K562 (cell line): ENCODE results near the gene RBMS3. TPM values are rescaled to one million over a fixed set of nuclear protein-coding genes. Genes with fewer than 3 reads are reported as not detected.

Source experiments
- ATAC-seq: fragments of 200-7000 bp; cut with Tn5 transposase; 3 replicates; pipeline ENCODE4 v1.9.1; 2020; ENCODE audit warnings: moderate library complexity
- BruUV-seq: library from RNA; stranded (reverse); fragments of 400-500 nt; replicated peaks from 2 replicates; lab custom pipeline; 2021; lab: Mats Ljungman, UMichigan
- CTCF ChIA-PET: fragments of 300-600 bp; formaldehyde crosslinking; extraction: SDS; loops from one replicate; lab custom pipeline; 2021; ENCODE audit warnings: low intra/inter-chr PET ratio; lab: Yijun Ruan, JAX
- POLR2A ChIA-PET: fragments of 300-600, 350-650 bp; sonication (Branson Sonifier 250); formaldehyde crosslinking; extraction: SDS; loops from one replicate; lab custom pipeline; 2021; ENCODE audit warnings: antibody characterized with exemption, inconsistent platforms; lab: Yijun Ruan, JAX
- DNase-seq, 4 experiments: peaks; one replicate each; pipeline versions ENCODE4 v3.0.0 to v3.0.0-alpha.2; 2011 to 2018; ENCODE audit warnings: low spot score in 3 of 4, mixed read lengths in 3 of 4; ENCODE audit errors: extremely low read depth in 1 of 4
- FAIRE-seq: peaks from 2 replicates; lab custom pipeline; 2011; peaks lifted over from hg19 to GRCh38; lab: Jason Lieb, UNC
- H2AFZ ChIP-seq: 2 replicates; pipeline ENCODE4 v1.6.0; 2011; ENCODE audit warnings: low read depth, low read length, control low read depth, inconsistent platforms
- H3K27ac ChIP-seq: fragments of 200-600 bp; 3 replicates; pipeline ENCODE4 v1.8.0; 2011; ENCODE audit warnings: low read depth, mild to moderate bottlenecking, control low read depth, inconsistent platforms, low read length, moderate library complexity, mixed read lengths; ENCODE audit errors: extremely low read depth
- H3K27me3 ChIP-seq, 2 experiments: fragments of 300-600 bp in 1 of 2; 2 replicates in 1 of 2; 3 replicates in 1 of 2; pipeline versions ENCODE4 v1.6.0 to v1.8.0; 2011; ENCODE audit warnings: inconsistent platforms in 2 of 2, low read length in 2 of 2, mild to moderate bottlenecking in 1 of 2, mixed read lengths in 1 of 2, moderate library complexity in 1 of 2; ENCODE audit not compliant: control insufficient read depth in 2 of 2, insufficient read depth in 2 of 2
- H3K36me3 ChIP-seq: fragments of 300-600 bp; 3 replicates; pipeline ENCODE4 v1.8.0; 2011; ENCODE audit warnings: mild to moderate bottlenecking, low read length, inconsistent platforms; ENCODE audit not compliant: control insufficient read depth, insufficient read depth
- H3K4me1 ChIP-seq, 2 experiments: fragments of 200-600 bp in 1 of 2; replicated peaks in 1 of 2; 2 replicates in 1 of 2; 3 replicates in 1 of 2; pipeline versions ENCODE4 v1.5.1 to v1.8.0; 2011; ENCODE audit warnings: inconsistent platforms in 2 of 2, low read length in 2 of 2, mild to moderate bottlenecking in 1 of 2, mixed read lengths in 1 of 2, moderate library complexity in 1 of 2; ENCODE audit not compliant: control insufficient read depth in 2 of 2, insufficient read depth in 2 of 2
- H3K4me2 ChIP-seq: 2 replicates; pipeline ENCODE4 v1.6.1; 2011; ENCODE audit warnings: low read length, control low read depth, inconsistent platforms, mixed read lengths; ENCODE audit not compliant: insufficient read depth
- H3K4me3 ChIP-seq: fragments of 200-600 bp; sonication (generic), shearing (Covaris generic); 2 replicates; pipeline ENCODE4 v1.5.1; 2016; ENCODE audit warnings: control low read depth, inconsistent platforms
- H3K79me2 ChIP-seq: fragments of 200-600 bp; 3 replicates; pipeline ENCODE4 v1.8.0; 2011; ENCODE audit warnings: low read length, inconsistent platforms; ENCODE audit not compliant: control insufficient read depth, insufficient read depth
- H3K9ac ChIP-seq, 2 experiments: 2 replicates each; pipeline versions ENCODE4 v1.6.0 to v1.6.1; 2011; ENCODE audit warnings: low read depth in 2 of 2, low read length in 2 of 2, control low read depth in 1 of 2, inconsistent platforms in 1 of 2, mild to moderate bottlenecking in 1 of 2, mixed read lengths in 1 of 2; ENCODE audit not compliant: insufficient read depth in 1 of 2
- H3K9me1 ChIP-seq: one replicate; pipeline ENCODE4 v1.6.0; 2011; ENCODE audit warnings: inconsistent platforms, mild to moderate bottlenecking, low read length, moderate library complexity; ENCODE audit not compliant: control insufficient read depth, insufficient read depth
- H3K9me3 ChIP-seq: replicated peaks from 2 replicates; pipeline ENCODE4 v1.5.1; 2011; ENCODE audit warnings: low read depth, low read length, inconsistent platforms; ENCODE audit not compliant: control insufficient read depth, insufficient read depth
- H4K20me1 ChIP-seq: replicated peaks from 2 replicates; pipeline ENCODE4 v1.6.1; 2011; ENCODE audit warnings: low read length, inconsistent platforms, mixed read lengths; ENCODE audit not compliant: control insufficient read depth, insufficient read depth
- CBFA2T2 ChIP-seq: fragments of 450-650 bp; conservative IDR thresholded peaks from 2 replicates; pipeline ENCODE4 v1.6.1; 2017; ENCODE audit warnings: mild to moderate bottlenecking
- CXXC5 ChIP-seq: fragments of 250-450 bp; sonication (Bioruptor Pico); IDR thresholded peaks from 2 replicates; pipeline ENCODE4 v1.8.0; 2022; ENCODE audit warnings: inconsistent platforms, mild to moderate bottlenecking, moderate library complexity
- DNMT1 ChIP-seq: fragments of 450-650 bp; IDR thresholded peaks from 2 replicates; pipeline ENCODE4 v1.6.1; 2016; ENCODE audit warnings: antibody characterized with exemption, mild to moderate bottlenecking
- FOXK1 ChIP-seq: sonication (generic); formaldehyde crosslinking; IDR thresholded peaks from 2 replicates; pipeline ENCODE4 v1.8.0; 2022; ENCODE audit warnings: missing genetic modification reagents, mild to moderate bottlenecking, borderline replicate concordance
- HMG20A ChIP-seq: fragments of 450-650 bp; formaldehyde crosslinking; conservative IDR thresholded peaks from 2 replicates; pipeline ENCODE4 v1.4.0; 2020; ENCODE audit warnings: mild to moderate bottlenecking, mixed read lengths
- SMARCB1 ChIP-seq: IDR thresholded peaks from 2 replicates; pipeline ENCODE4 v1.6.1; 2011; ENCODE audit warnings: improper control_type of control experiment, low read depth; ENCODE audit not compliant: insufficient read length
- TAF7 ChIP-seq: fragments of 450-650 bp; IDR thresholded peaks from 2 replicates; pipeline ENCODE4 v1.6.1; 2016; ENCODE audit warnings: missing genetic modification characterization, missing compliant biosample characterization
- U2AF1 ChIP-seq: fragments of 200-400 bp; formaldehyde crosslinking; optimal IDR thresholded peaks from 2 replicates; pipeline ENCODE3; 2017; ENCODE audit warnings: mild to moderate bottlenecking, low read depth, low read length, moderate library complexity
- ZBTB17 ChIP-seq: fragments of 450-650 bp; formaldehyde crosslinking; IDR thresholded peaks from 2 replicates; pipeline ENCODE4 v1.4.0; 2020; ENCODE audit warnings: mild to moderate bottlenecking
- ZNF707 ChIP-seq: fragments of 250-450 bp; sonication (Bioruptor Pico); conservative IDR thresholded peaks from 2 replicates; pipeline ENCODE4 v1.8.0; 2022; ENCODE audit warnings: inconsistent platforms, mild to moderate bottlenecking, moderate library complexity
- ZNF766 ChIP-seq: fragments of 200-800 bp; sonication (Bioruptor generic); conservative IDR thresholded peaks from 2 replicates; pipeline ENCODE4 v1.6.1; 2016; ENCODE audit warnings: missing genetic modification characterization, missing compliant biosample characterization
- ZNF785 ChIP-seq: fragments of 250-450 bp; sonication (Bioruptor Pico); IDR thresholded peaks from 2 replicates; pipeline ENCODE4 v1.4.0; 2020; ENCODE audit warnings: mild to moderate bottlenecking
- WGBS: fragments of 100-300 bp; shearing (Covaris generic); methylation state at CpG from one replicate; pipeline ENCODE4 v1.1.6; 2016; ENCODE audit warnings: low coverage, mixed read lengths; ENCODE audit not compliant: insufficient coverage; ENCODE audit errors: missing lambda C conversion rate; 5-methylcytosine and 5-hydroxymethylcytosine counted together
- in situ Hi-C: fragments of 300-500 bp; cut with MboI; formaldehyde crosslinking; loops from 4 replicates; pipeline ENCODE4 v1.15.0; 2018; ENCODE audit warnings: inconsistent platforms, mixed read lengths
- intact Hi-C: fragments of 100-400 bp; cut with micrococcal nuclease; formaldehyde crosslinking; loops from 2 replicates; pipeline ENCODE4 v1.14.2; 2022
- polyA plus RNA-seq, 8 experiments: library from polyadenylated mRNA; depleted of rRNA in 4 of 8; stranded (reverse) in 5 of 8; unstranded in 3 of 8; fragments of >200 nt; fragmentation: Nextera tagmentation in 2 of 8; fragmentation: Illumina TruSeq in 1 of 8; extraction: Ambion mirVana in 2 of 8; extraction: Trizol in 1 of 8; gene quantifications; 2 replicates each; pipeline versions ENCODE4 v1.2.1 to v1.2.3, GENCODE V29; 2011 to 2014; ENCODE audit warnings: inconsistent platforms in 1 of 8, missing spikeins in 1 of 8
- total RNA-seq, 7 experiments: library from RNA; depleted of rRNA in 6 of 7; stranded (reverse); fragments of >200 nt in 6 of 7; fragmentation: Illumina TruSeq in 2 of 7; extraction: Trizol in 2 of 7; gene quantifications; 2 replicates each; pipeline versions ENCODE4 v1.2.1 to v1.2.3, GENCODE V29; 2011 to 2021; ENCODE audit warnings: low replicate concordance in 1 of 7
- TF ChIP-seq, protein P1 (sequence below), 2 experiments: fragments of 200-800 bp in 1 of 2; sonication (Bioruptor generic) in 1 of 2; sonication (generic) in 1 of 2; formaldehyde crosslinking in 1 of 2; IDR thresholded peaks in 1 of 2; conservative IDR thresholded peaks in 1 of 2; 2 replicates each; pipeline versions ENCODE4 v1.5.0 to v1.6.1; 2016 to 2020; ENCODE audit warnings: missing compliant biosample characterization in 1 of 2, missing genetic modification characterization in 1 of 2, missing genetic modification reagents in 1 of 2
- TF ChIP-seq, protein P2 (sequence below): fragments of 250-450 bp; sonication (Bioruptor Pico); IDR thresholded peaks from 2 replicates; pipeline ENCODE4 v1.8.0; 2022; ENCODE audit warnings: moderate library complexity, mild to moderate bottlenecking, inconsistent platforms
- TF ChIP-seq, protein P3 (sequence below), 2 experiments: fragments of 450-650 bp in 1 of 2; sonication (generic) in 1 of 2; formaldehyde crosslinking; conservative IDR thresholded peaks; 2 replicates each; pipeline versions ENCODE4 v1.4.0 to v1.8.1; 2020 to 2022; ENCODE audit warnings: mild to moderate bottlenecking in 1 of 2, missing genetic modification reagents in 1 of 2

RBMS3 gene
- total and polyA plus RNA-seq, 9 of the 15 experiments (the other 6 are each of a cell fraction or from before 2014, with no cell fraction given) = 0.20 TPM; not detected in 8

DNA sequence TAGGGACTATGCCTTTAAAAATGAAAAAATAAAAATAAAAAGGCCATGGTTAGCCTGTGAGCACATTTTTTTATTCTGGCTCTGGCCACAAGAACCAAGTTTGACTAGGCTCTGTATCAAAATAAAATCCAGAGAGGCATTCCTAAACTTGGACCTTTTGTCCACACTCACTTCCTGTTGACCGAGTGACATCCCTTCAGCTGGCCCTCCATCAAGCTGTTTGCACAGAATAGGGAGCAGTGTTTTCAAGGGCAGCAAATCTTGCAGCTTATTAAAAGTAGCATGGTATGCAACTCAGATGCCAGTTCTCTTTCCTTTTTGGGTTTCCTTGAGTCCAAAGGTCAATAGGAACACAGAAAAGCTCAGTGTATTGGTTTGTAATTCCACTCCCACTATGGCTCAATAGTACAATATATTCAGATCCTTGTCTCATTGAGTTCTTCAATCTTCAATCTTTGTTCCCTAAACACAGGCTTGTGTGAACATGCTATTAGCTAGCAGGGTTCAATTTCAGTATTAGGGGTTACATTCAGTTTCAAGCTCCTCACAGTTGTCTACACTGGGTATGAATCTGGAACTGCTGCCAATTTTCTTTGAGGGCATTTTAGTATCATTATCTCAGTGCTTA is 244.5 kb downstream of the RBMS3 start:
- in situ Hi-C loops = no loop called here
- H3K4me3 ChIP-seq = no peak overlapping the region
- H3K27ac ChIP-seq = no peak overlapping the region
- no peak overlapping the region for H3K9ac ChIP-seq
- DNase-seq (no peak), FAIRE-seq (no peak), ATAC-seq (no peak)
- no peaks in the 10 kb centered on the region; the same call in 1 of the 2 replicates for H3K9me3 ChIP-seq
- H3K79me2 ChIP-seq = no peaks in the 10 kb centered on the region
- ChIA-PET POLR2A (no interaction called here), CTCF (no interaction called here)
- intact Hi-C loops = no loop called here
- no peaks in the 10 kb centered on the region for H3K9me1 ChIP-seq
- H3K27me3 ChIP-seq = no peaks in the 10 kb centered on the region
- TF ChIP-seq CBFA2T2 (no peak), DNMT1 (no peak), CXXC5 (CRISPR knock-in tag) (no peak), FOXK1 (CRISPR knock-in tag) (no peak), ZNF785 (no peak), U2AF1 (no peak), ZNF707 (CRISPR knock-in tag) (no peak), ZNF766 (CRISPR knock-in tag) (no peak), SMARCB1 (no peak), HMG20A (CRISPR knock-in tag) (no peak), ZBTB17 (CRISPR knock-in tag) (no peak), TAF7 (no peak)
- TF ChIP-seq, protein P1, sequence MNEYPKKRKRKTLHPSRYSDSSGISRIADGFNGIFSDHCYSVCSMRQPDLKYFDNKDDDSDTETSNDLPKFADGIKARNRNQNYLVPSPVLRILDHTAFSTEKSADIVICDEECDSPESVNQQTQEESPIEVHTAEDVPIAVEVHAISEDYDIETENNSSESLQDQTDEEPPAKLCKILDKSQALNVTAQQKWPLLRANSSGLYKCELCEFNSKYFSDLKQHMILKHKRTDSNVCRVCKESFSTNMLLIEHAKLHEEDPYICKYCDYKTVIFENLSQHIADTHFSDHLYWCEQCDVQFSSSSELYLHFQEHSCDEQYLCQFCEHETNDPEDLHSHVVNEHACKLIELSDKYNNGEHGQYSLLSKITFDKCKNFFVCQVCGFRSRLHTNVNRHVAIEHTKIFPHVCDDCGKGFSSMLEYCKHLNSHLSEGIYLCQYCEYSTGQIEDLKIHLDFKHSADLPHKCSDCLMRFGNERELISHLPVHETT (CRISPR knock-in tag; conservative IDR thresholded peaks at IDR 0.05 in 1 of 2, IDR thresholded peaks at IDR 0.05 in 1 of 2) = no peak
- TF ChIP-seq, protein P2, sequence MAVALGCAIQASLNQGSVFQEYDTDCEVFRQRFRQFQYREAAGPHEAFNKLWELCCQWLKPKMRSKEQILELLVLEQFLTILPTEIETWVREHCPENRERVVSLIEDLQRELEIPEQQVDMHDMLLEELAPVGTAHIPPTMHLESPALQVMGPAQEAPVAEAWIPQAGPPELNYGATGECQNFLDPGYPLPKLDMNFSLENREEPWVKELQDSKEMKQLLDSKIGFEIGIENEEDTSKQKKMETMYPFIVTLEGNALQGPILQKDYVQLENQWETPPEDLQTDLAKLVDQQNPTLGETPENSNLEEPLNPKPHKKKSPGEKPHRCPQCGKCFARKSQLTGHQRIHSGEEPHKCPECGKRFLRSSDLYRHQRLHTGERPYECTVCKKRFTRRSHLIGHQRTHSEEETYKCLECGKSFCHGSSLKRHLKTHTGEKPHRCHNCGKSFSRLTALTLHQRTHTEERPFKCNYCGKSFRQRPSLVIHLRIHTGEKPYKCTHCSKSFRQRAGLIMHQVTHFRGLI (CRISPR knock-in tag) = no peak
- TF ChIP-seq, protein P3, sequence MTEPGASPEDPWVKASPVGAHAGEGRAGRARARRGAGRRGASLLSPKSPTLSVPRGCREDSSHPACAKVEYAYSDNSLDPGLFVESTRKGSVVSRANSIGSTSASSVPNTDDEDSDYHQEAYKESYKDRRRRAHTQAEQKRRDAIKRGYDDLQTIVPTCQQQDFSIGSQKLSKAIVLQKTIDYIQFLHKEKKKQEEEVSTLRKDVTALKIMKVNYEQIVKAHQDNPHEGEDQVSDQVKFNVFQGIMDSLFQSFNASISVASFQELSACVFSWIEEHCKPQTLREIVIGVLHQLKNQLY (CRISPR knock-in tag; conservative IDR thresholded peaks at IDR 0.05) = no peak
- H4K20me1 ChIP-seq = no peaks in the 10 kb centered on the region
- H2AFZ ChIP-seq = no peak overlapping the region
- BruUV-seq = no TSS peak
- H3K4me2 ChIP-seq = no peak overlapping the region
- H3K4me1 ChIP-seq = no peaks in the 10 kb centered on the region
- WGBS = 0% methylated on average over 1 of the region's 1 CpG
- no peaks in the 10 kb centered on the region for H3K36me3 ChIP-seq
